Karpas-422 (cell line): ENCODE results near the gene GAL3ST2. TPM values are rescaled to one million over a fixed set of nuclear protein-coding genes. Genes with fewer than 3 reads are reported as not detected.
"Not testable (repeated sequence)": the region's sequence is repeated elsewhere in the genome, so short reads cannot be mapped to it uniquely, and the experiment has no call there.

Source experiments
- DNase-seq: peaks from one replicate; pipeline ENCODE4 v3.0.0-alpha.2; 2015
- H2AFZ ChIP-seq: fragments of 200-600 bp; sonication (generic); 2 replicates; pipeline ENCODE4 v1.6.1; 2014; ENCODE audit warnings: antibody characterized with exemption, low read length, mixed read lengths
- H3K27ac ChIP-seq: fragments of 200-600 bp; sonication (generic); 2 replicates; pipeline ENCODE4 v1.5.1; 2014; ENCODE audit warnings: mild to moderate bottlenecking, low read length, moderate library complexity
- H3K27me3 ChIP-seq: fragments of 200-600 bp; sonication (generic); 2 replicates; pipeline ENCODE4 v1.6.1; 2014; ENCODE audit warnings: low read length, mixed read lengths
- H3K36me3 ChIP-seq: fragments of 200-600 bp; sonication (generic); 2 replicates; pipeline ENCODE4 v1.6.1; 2014; ENCODE audit warnings: low read length, mixed read lengths; ENCODE audit not compliant: insufficient read depth
- H3K4me1 ChIP-seq: fragments of 200-600 bp; sonication (generic); 2 replicates; pipeline ENCODE4 v1.6.1; 2014; ENCODE audit warnings: mild to moderate bottlenecking, low read length, mixed read lengths
- H3K4me2 ChIP-seq: fragments of 200-600 bp; sonication (generic); 2 replicates; pipeline ENCODE4 v1.6.1; 2014; ENCODE audit warnings: low read length, low read depth, mild to moderate bottlenecking; ENCODE audit not compliant: poor library complexity, severe bottlenecking
- H3K4me3 ChIP-seq: fragments of 200-600 bp; sonication (generic); 2 replicates; pipeline ENCODE4 v1.5.1; 2014; ENCODE audit warnings: mild to moderate bottlenecking, antibody characterized with exemption, low read length, mixed read lengths
- H3K79me2 ChIP-seq: fragments of 200-600 bp; sonication (generic); 2 replicates; pipeline ENCODE4 v1.6.1; 2014; ENCODE audit warnings: mild to moderate bottlenecking, low read length, mixed read lengths
- H3K9ac ChIP-seq: fragments of 200-600 bp; sonication (generic); 2 replicates; pipeline ENCODE4 v1.6.0; 2014; ENCODE audit warnings: low read length
- H3K9me2 ChIP-seq: fragments of 200-600 bp; sonication (generic), shearing (Covaris generic); replicated peaks from 2 replicates; pipeline ENCODE4 v1.6.0; 2014; ENCODE audit warnings: mild to moderate bottlenecking, low read length, moderate library complexity; ENCODE audit not compliant: insufficient read depth
- H3K9me3 ChIP-seq: fragments of 300-700, 200-600 bp; sonication (generic); 2 replicates; pipeline ENCODE4 v1.6.1; 2014; ENCODE audit warnings: low read length, mixed read lengths
- H4K20me1 ChIP-seq: fragments of 200-600 bp; sonication (generic); 2 replicates; pipeline ENCODE4 v1.6.1; 2014; ENCODE audit warnings: mild to moderate bottlenecking, antibody characterized with exemption, low read length, low read depth; ENCODE audit not compliant: insufficient read depth
- total RNA-seq: library from RNA; depleted of rRNA; stranded (reverse); fragments of >200 nt; shearing (Covaris generic); gene quantifications from 2 replicates; pipeline ENCODE4 v1.2.3, GENCODE V29; 2014; ENCODE audit warnings: low replicate concordance

The GAL3ST2 gene
- total RNA-seq, 1 experiment from 2014 or later = not detected

DNA sequence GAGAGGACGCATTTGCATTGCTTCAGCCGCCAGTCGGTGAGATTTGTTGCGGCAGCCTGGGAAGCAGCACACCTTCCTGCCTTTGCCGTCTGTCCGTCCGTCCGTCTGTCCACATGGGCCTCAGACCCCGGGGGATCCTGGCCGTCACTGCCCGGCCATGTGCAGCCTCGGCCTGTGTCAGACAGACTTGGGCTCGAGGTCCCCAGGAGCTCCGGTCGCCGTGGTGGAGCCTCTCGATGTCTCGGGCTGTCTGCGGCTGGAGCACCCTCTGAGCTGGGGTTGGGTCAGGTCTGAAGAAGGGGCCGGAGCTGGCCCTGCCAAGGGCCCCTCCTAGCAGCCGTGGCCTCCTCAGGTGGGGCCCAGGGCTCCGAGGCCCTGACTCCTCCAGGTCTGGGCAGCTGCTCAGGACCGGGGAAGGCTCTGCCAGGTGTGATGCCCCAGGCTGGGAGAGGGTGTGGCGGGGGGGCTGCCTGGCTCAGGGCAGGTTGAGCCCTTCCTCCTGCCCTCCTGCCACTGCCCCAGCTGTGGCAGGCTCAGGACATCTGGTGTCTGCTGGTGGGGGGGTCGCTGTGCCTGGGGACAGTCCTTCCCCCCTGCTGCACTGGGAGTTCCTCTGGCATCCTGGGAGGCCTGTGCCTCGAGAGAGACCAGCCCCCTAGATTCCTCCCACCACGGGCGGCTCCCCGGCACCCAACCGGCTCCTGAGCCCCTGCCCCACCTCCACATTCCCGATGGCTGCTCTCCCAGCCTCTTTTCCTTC lies 44.2 kb downstream of the GAL3ST2 start:
- Histone ChIP-seq H3K4me1 (no peaks in the 10 kb centered on the region), H3K9ac (no peak overlapping the region), H4K20me1 (no peaks in the 10 kb centered on the region), H3K9me3 (no peaks in the 10 kb centered on the region; the same call in 1 of the 2 replicates), H3K36me3 (no peaks in the 10 kb centered on the region), H3K27ac (no peak overlapping the region), H3K4me2 (no peak overlapping the region), H3K4me3 (no peak overlapping the region), H3K79me2 (no peaks in the 10 kb centered on the region), H3K9me2 (no peaks in the 10 kb centered on the region), H2AFZ (no peak overlapping the region), H3K27me3 (no peaks in the 10 kb centered on the region)
- DNase-seq = no peak

DNA sequence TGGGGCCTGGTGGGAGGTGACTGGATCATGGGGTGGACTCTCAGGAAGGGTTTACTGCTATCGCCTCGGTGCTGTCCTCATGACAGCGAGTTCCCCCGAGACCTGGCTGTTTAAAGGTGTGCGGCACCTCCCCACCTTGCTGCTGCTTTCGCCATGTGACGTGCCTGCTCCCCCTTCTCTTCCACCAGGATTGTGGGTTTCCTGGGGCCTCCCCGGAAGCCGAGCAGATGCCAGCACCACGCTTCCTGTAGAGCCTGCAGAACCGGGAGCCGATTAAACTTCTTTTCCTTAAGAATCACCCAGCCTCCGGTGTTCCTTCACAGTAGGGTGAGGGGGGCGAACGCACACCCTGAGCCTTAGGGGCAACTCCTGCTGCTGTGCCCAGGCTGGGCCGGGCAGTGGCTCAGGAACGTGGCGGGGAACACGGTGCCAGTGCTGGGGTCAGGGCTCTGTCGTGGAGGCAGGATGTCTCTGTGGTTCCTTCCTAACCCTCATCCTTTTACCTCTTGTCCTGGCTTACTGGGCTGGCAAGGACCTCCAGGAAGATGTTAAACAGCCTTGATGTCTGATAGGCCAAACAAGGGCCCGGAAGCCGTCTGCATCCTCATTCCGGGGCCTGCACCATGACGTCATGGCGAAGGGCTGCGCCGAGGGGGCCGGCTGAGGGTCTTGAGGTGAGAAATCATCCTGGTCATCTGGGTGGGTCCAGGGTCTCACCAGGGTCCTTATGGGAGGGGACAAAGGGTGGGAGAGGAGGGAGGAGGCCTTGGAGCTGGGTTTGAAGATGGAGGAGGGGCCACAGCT lies 45.0 kb downstream of the GAL3ST2 start:
- no peak overlapping the region for H3K9ac ChIP-seq
- H3K9me2 ChIP-seq = no peaks in the 10 kb centered on the region
- DNase-seq = no peak

DNA sequence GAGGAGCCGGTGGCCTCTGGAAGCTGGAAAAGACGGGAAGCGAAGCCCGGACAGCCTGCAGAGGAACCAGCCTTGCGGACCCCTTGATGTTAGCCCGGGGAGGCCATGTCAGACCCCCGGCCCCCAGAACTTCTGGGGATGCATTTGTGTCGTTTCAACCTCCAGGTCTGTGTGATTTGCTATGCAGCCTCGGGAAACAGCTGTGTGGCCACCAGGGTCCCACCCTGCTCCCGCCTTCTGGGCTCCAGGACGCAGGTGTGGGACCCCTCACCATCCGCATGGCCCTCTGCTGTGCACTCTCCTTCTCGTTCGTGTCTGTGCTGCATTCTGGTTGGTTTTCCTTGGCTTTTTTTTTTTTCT lies 45.6 kb downstream of the GAL3ST2 start:
- Histone ChIP-seq H3K4me3 (no peak overlapping the region), H3K27me3 (peaks cover 3% of the 10 kb centered on the region; the same call in 1 of the 2 replicates), H3K9me3 (peaks cover 4% of the 10 kb centered on the region), H4K20me1 (no peaks in the 10 kb centered on the region), H3K9me2 (no peaks in the 10 kb centered on the region), H3K79me2 (no peaks in the 10 kb centered on the region), H2AFZ (no peak overlapping the region), H3K4me2 (no peak overlapping the region), H3K9ac (no peak overlapping the region), H3K4me1 (no peaks in the 10 kb centered on the region), H3K36me3 (no peaks in the 10 kb centered on the region), H3K27ac (no peak overlapping the region)
- no peak for DNase-seq

More for the DNA sequence above, 45.0 kb downstream of the GAL3ST2 start:
- Histone ChIP-seq H3K27me3 (no peaks in the 10 kb centered on the region), H3K4me1 (no peaks in the 10 kb centered on the region), H2AFZ (no peak overlapping the region), H3K36me3 (no peaks in the 10 kb centered on the region), H3K79me2 (no peaks in the 10 kb centered on the region), H4K20me1 (no peaks in the 10 kb centered on the region), H3K9me3 (no peaks in the 10 kb centered on the region; the same call in 1 of the 2 replicates), H3K27ac (no peak overlapping the region), H3K4me2 (no peak overlapping the region), H3K4me3 (no peak overlapping the region)

DNA sequence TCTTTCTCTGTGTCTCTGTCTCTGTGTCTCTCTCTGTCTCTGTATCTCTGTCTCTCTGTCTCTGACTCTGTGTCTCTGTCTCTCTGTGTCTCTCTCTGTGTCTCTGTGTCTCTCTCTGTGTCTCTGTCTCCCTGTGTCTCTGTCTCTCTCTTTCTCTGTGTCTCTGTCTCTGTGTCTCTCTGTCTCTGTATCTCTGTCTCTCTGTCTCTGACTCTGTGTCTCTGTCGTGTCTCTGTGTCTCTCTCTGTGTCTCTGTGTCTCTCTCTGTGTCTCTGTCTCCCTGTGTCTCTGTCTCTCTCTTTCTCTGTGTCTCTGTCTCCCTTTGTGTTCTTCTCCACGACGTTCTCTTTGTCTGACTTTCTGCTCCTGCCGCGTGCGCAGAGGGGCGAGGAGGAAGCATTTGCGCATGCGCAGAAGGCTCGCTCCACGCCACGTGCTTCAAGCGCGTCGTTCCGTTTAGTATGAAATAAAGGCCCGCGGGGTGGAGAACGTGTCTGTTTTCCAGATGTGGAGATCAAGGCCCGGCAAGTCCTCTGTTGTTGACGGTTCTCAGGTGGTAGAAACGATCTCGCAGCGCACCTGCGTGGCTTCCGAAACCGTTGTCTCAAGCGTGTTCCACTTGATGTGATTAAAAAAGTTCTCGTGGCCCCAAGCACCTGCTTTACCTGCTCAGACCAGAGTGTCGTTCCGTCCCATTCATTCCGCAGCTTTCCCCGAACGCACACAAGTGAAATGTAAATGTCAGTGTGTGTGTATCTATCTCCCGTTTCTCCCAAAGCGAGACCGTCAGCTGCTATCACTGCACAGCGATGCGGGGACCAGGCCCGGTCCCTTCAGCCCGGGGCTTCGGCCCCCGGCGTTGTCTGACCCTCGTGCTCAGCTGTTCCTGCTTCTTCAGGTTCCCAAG lies 47.2 kb downstream of the GAL3ST2 start:
- not testable (repeated sequence) for H3K9ac ChIP-seq

DNA sequence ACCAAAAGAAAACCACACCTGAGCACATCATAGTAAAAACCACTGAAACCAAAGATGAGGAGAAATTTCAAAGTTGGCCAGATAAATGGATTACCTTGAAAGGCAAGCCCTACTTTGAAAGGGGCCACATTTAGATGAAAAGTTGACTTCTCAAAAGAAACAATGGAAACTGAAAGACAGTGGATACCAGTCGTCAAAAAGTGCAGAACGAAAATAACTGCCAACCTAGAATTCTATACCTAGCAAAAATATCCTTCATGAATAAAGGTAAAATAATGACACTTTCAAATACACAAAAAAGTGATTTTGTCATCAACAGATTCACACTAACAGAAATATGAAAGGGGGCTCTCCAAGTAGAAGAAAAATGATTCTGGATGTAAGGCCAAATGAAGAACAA lies 50.8 kb downstream of the GAL3ST2 start:
- Histone ChIP-seq H3K4me1 (no peaks in the 10 kb centered on the region), H2AFZ (no peak overlapping the region), H3K9me2 (no peaks in the 10 kb centered on the region), H3K36me3 (no peaks in the 10 kb centered on the region), H3K9ac (no peak overlapping the region), H3K4me2 (no peak overlapping the region), H3K4me3 (no peak overlapping the region), H3K9me3 (peaks cover 6% of the 10 kb centered on the region), H4K20me1 (no peaks in the 10 kb centered on the region), H3K27me3 (peaks cover 3% of the 10 kb centered on the region; the same call in 1 of the 2 replicates), H3K79me2 (no peaks in the 10 kb centered on the region), H3K27ac (no peak overlapping the region)
- DNase-seq = no peak

More for the DNA sequence above, 47.2 kb downstream of the GAL3ST2 start:
- not testable (repeated sequence) for H3K27me3 ChIP-seq, H4K20me1 ChIP-seq, H3K27ac ChIP-seq, DNase-seq, H3K4me2 ChIP-seq, H3K36me3 ChIP-seq, H3K9me2 ChIP-seq, H3K4me1 ChIP-seq, H3K9me3 ChIP-seq, H2AFZ ChIP-seq, H3K79me2 ChIP-seq, H3K4me3 ChIP-seq

DNA sequence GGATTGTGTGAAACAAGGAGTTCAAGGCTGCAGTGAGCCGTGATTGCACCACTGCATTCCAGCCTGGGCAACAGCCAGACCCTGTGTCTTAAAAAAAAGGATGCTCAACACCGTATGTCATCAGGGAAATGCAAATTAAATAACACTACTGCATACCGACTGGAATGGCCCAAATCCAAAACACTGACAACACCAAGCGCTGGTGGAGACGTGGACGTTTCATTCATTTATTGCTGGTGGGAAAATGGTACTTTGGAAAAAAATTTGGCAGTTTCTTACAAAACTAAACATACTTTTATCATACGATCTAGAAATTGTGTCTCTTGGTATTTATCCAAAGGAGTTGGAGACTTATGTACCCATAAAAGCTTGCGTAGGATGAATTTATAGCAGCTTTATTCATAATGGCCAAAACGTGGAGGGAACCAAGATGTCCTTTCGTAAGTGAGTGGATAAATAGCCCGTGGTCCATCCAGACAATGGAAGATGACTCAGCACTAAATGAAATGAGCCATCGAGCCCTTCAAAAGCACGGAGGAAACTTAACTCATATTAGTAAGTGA lies 56.6 kb downstream of the GAL3ST2 start:
- no peak for DNase-seq
- no peak overlapping the region for H3K4me3 ChIP-seq
- no peaks in the 10 kb centered on the region for H4K20me1 ChIP-seq
- H2AFZ ChIP-seq = no peak overlapping the region
- no peaks in the 10 kb centered on the region for H3K9me3 ChIP-seq
- no peak overlapping the region for H3K9ac ChIP-seq
- H3K4me1 ChIP-seq = no peaks in the 10 kb centered on the region
- no peak overlapping the region for H3K27ac ChIP-seq
- H3K4me2 ChIP-seq = no peak overlapping the region
- H3K36me3 ChIP-seq = no peaks in the 10 kb centered on the region
- no peaks in the 10 kb centered on the region for H3K79me2 ChIP-seq
- H3K27me3 ChIP-seq = no peaks in the 10 kb centered on the region
- no peaks in the 10 kb centered on the region for H3K9me2 ChIP-seq

DNA sequence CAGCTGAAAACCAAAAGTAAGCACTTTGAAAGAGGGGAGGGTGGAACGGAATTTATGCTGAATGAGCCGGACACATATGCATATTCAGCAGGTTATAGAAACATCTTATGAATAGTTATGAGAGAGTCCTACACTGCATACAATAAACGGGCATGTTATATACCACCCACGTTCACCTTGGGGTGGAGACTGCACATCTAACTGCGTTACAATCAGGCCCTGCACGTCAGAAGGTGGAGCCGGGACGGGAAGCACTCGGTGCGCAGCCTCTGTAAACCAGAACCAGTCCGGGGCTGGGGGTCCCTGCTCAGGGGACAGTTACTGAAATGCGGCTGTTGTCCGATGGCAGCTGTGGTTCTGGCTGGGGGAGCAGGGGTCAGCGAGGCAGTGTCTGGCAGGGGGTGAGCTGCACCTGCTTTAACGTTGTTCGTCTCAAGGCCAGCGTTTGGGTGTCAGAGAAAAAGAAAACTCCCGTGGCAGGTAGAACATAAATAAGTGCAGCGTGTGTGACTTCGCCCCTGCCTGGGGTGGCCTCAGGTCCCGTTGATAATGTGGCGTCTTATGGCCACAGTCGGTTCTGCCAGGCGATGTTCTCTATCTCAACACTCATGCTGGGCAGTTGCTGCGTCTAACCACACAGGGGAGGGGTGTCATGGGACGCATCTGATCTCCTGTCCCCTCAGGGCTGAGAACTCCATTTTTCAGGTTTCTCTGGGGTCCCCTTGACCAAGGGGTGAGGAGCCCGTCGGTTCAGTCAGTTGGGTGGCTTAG lies 57.3 kb downstream of the GAL3ST2 start:
- H3K4me3 ChIP-seq, H3K9me3 ChIP-seq, H2AFZ ChIP-seq, H3K4me1 ChIP-seq, H3K4me2 ChIP-seq, H3K79me2 ChIP-seq, H3K9ac ChIP-seq, H3K27ac ChIP-seq, H3K9me2 ChIP-seq, DNase-seq, H4K20me1 ChIP-seq, H3K36me3 ChIP-seq, H3K27me3 ChIP-seq: not testable (repeated sequence)
